Vagina (tissue), 2 donors: ENCODE measurements around the gene HK3.

Source experiments
- CTCF ChIP-seq, 3 experiments: fragments of 450-650 bp in 2 of 3; fragments of 200-600 bp in 1 of 3; sonication (generic) in 1 of 3; IDR thresholded peaks; one replicate each; pipeline ENCODE4 v1.5.1; 2017 to 2019; ENCODE audit warnings: antibody characterized with exemption in 3 of 3, mild to moderate bottlenecking in 2 of 3, moderate library complexity in 2 of 3
- POLR2A ChIP-seq, 2 donors: fragments of 450-650 bp; IDR thresholded peaks; one replicate each; pipeline ENCODE4 v1.6.1; 2017; ENCODE audit warnings: antibody characterized with exemption in 2 of 2, mild to moderate bottlenecking in 2 of 2, moderate library complexity in 2 of 2
- POLR2AphosphoS5 ChIP-seq, 2 donors: sonication (generic); formaldehyde crosslinking; IDR thresholded peaks; one replicate each; pipeline ENCODE4 v1.9.0; 2017; ENCODE audit warnings: antibody characterized with exemption in 2 of 2, mild to moderate bottlenecking in 2 of 2, low read depth in 1 of 2; ENCODE audit not compliant: insufficient read depth in 1 of 2

GRCh38 chr5:176845392-176845713, 53.8 kb downstream of the HK3 start:
- TF ChIP-seq POLR2A (IDR thresholded peaks at IDR 0.05) (no peak), CTCF (IDR thresholded peaks at IDR 0.05) (no peak), POLR2AphosphoS5 (IDR thresholded peaks at IDR 0.05; ENCODE audit: insufficient read depth in 1 of 2, low read depth in 1 of 2) (no peak)
